Natural killer cell (primary cell): ENCODE results near the gene SLC4A1AP. TPM values are rescaled to one million over a fixed set of nuclear protein-coding genes. Genes with fewer than 3 reads are reported as not detected.

Source experiments
- ATAC-seq, 3 donors: fragments of 150-1000 bp in 2 of 3; fragments of 200-7000 bp in 1 of 3; cut with Tn5 transposase; 1 replicate in 1 of 3; 2 replicates in 2 of 3; pipeline ENCODE4 v1.10.0; 2021; ENCODE audit warnings: mild to moderate bottlenecking in 2 of 3, moderate library complexity in 2 of 3
- DNase-seq, 2 donors: peaks; one replicate each; pipeline versions ENCODE4 v3.0.0 to v3.0.0-alpha.2; 2013 to 2021; ENCODE audit warnings: mixed read lengths in 1 of 2
- H3K27ac ChIP-seq: one replicate; pipeline ENCODE4 v1.5.1; 2013; ENCODE audit warnings: mild to moderate bottlenecking, low read length
- H3K27me3 ChIP-seq: one replicate; pipeline ENCODE4 v1.6.1; 2013; ENCODE audit warnings: low read length; ENCODE audit not compliant: control insufficient read depth, insufficient read depth
- H3K36me3 ChIP-seq: one replicate; pipeline ENCODE4 v1.6.1; 2013; ENCODE audit warnings: low read length; ENCODE audit not compliant: control insufficient read depth, insufficient read depth
- H3K4me1 ChIP-seq: one replicate; pipeline ENCODE4 v1.6.1; 2013; ENCODE audit warnings: low read length; ENCODE audit not compliant: control insufficient read depth, insufficient read depth
- H3K4me3 ChIP-seq: one replicate; pipeline ENCODE4 v1.5.1; 2013; ENCODE audit warnings: low read length
- H3K9me3 ChIP-seq: one replicate; pipeline ENCODE4 v1.6.1; 2013; ENCODE audit warnings: low read length; ENCODE audit not compliant: control insufficient read depth, insufficient read depth
- H3K27ac Mint-ChIP-seq, 2 donors: one replicate each; pipeline ENCODE4 v1.8.0; 2022; ENCODE audit warnings: mild to moderate bottlenecking in 2 of 2, mixed read lengths in 2 of 2, moderate library complexity in 1 of 2
- H3K27me3 Mint-ChIP-seq, 2 donors: one replicate each; pipeline ENCODE4 v1.8.0; 2022; ENCODE audit warnings: low read depth in 2 of 2, mixed read lengths in 2 of 2
- H3K36me3 Mint-ChIP-seq: one replicate; pipeline ENCODE4 v1.8.0; 2022; ENCODE audit warnings: mixed read lengths
- H3K4me1 Mint-ChIP-seq, 2 donors: one replicate each; pipeline ENCODE4 v1.8.0; 2022; ENCODE audit warnings: mixed read lengths in 2 of 2
- H3K4me3 Mint-ChIP-seq: one replicate; pipeline ENCODE4 v1.8.0; 2022; ENCODE audit warnings: mild to moderate bottlenecking, moderate library complexity, mixed read lengths
- H3K9me3 Mint-ChIP-seq, 2 donors: one replicate each; pipeline ENCODE4 v1.8.0; 2022; ENCODE audit warnings: mixed read lengths in 2 of 2
- CTCF ChIP-seq: fragments of 200-600 bp; IDR thresholded peaks from one replicate; pipeline ENCODE4 v1.8.0; 2022; ENCODE audit warnings: antibody characterized with exemption
- WGBS: methylation state at CpG from one replicate; pipeline ENCODE4 v1.1.7; 2013; ENCODE audit warnings: missing lambda C conversion rate; ENCODE audit not compliant: insufficient coverage; 5-methylcytosine and 5-hydroxymethylcytosine counted together
- intact Hi-C: fragments of 100-400 bp; cut with micrococcal nuclease; formaldehyde crosslinking; loops from one replicate; pipeline ENCODE4 v1.14.2; 2022
- total RNA-seq, 4 donors: library from RNA; stranded (reverse); fragments of 120-200 nt in 1 of 4; gene quantifications; one replicate each; pipeline versions ENCODE4 v1.2.3 to v1.2.4, GENCODE V29; 2013 to 2022

Gene SLC4A1AP
- total RNA-seq, 3 donors from 2014 or later (not counting 1 experiment from before 2014, with no cell fraction given) = 22.0 to 26.0 (median 24.8) TPM

DNA sequence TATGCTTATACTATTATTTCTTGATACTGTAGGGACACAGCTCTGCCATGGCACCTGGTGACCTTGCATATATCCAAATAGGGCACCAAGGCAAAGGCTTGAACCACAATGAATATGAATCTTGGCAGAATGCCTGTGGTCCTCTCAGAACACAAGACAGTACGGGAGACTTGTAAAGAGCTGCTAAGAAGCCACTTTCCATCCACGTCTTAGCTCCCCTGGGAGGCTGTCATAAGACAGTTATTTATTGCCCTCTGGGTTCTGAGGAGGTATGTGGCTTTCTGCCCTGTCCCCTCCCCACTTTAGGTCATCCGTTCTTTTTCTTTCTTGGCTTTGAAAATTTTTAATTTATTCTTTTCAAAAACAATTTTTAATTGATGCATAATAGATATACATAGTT is 78.0 kb downstream of the SLC4A1AP start:
- no peaks in the 10 kb centered on the region for H3K4me1 ChIP-seq
- Mint-ChIP-seq H3K4me1 (no peaks in the 10 kb centered on the region), H3K36me3 (no peaks in the 10 kb centered on the region), H3K4me3 (no peak overlapping the region), H3K27me3 (peaks cover 6 to 21% of the 10 kb centered on the region in 2 donors), H3K27ac (no peak overlapping the region), H3K9me3 (no peaks in the 10 kb centered on the region)
- intact Hi-C loops = no loop called here
- H3K27ac ChIP-seq = no peak overlapping the region
- WGBS = 67% methylated on average over 1 of the region's 3 CpGs
- ATAC-seq = no peak
- no peaks in the 10 kb centered on the region for H3K27me3 ChIP-seq
- no peaks in the 10 kb centered on the region for H3K36me3 ChIP-seq
- TF ChIP-seq CTCF = no peak
- H3K9me3 ChIP-seq = no peaks in the 10 kb centered on the region
- no peak overlapping the region for H3K4me3 ChIP-seq
- no peak for DNase-seq

DNA sequence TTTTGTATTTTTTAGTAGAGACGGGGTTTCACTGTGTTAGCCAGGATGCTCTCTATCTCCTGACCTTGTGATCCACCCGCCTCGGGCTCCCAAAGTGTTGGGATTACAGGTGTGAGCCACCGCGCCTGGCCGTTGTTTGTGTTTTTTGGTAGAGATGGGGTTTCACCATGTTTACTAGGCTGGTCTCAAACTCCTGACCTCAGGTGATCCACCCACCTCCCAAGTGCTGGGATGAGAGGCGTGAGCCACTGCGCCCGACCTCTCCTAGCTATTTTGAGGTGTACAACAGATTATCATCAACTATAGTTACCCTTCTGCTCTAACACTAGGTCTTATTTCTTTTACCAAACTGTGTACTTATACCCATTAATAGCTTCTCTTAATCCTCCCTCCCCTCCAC is 78.9 kb downstream of the SLC4A1AP start:
- ATAC-seq = no peak
- no peaks in the 10 kb centered on the region for H3K4me1 Mint-ChIP-seq
- no peak overlapping the region for H3K4me3 Mint-ChIP-seq
- DNase-seq = no peak
- no peaks in the 10 kb centered on the region for H3K9me3 ChIP-seq
- no peaks in the 10 kb centered on the region for H3K36me3 Mint-ChIP-seq
- H3K4me3 ChIP-seq = no peak overlapping the region
- H3K27ac ChIP-seq = no peak overlapping the region
- H3K4me1 ChIP-seq = no peaks in the 10 kb centered on the region
- 93% methylated on average over 6 of the region's 9 CpGs for WGBS
- no peaks in the 10 kb centered on the region for H3K27me3 ChIP-seq
- peaks cover 7 to 23% of the 10 kb centered on the region in 2 donors for H3K27me3 Mint-ChIP-seq
- no peak for TF ChIP-seq CTCF
- H3K9me3 Mint-ChIP-seq = no peaks in the 10 kb centered on the region
- intact Hi-C loops = no loop called here
- H3K27ac Mint-ChIP-seq = no peak overlapping the region
- H3K36me3 ChIP-seq = no peaks in the 10 kb centered on the region

Other genes starting within 250 kb of the SLC4A1AP start
- 100 to 1,000 TPM; 240 to 278 (median 262) TPM for gene NRBP1, start 235.3 kb upstream of the SLC4A1AP start, total RNA-seq
- 1 to 10 TPM; 4.4 to 8.4 (median 5.1) TPM for gene KRTCAP3, start 221.5 kb upstream of the SLC4A1AP start, total RNA-seq
- gene IFT172, start 174.1 kb upstream of the SLC4A1AP start, total RNA-seq = 10 to 100 TPM; 24.8 to 35.7 (median 30.7) TPM
- not detected for gene FNDC4, start 168.7 kb upstream of the SLC4A1AP start, total RNA-seq
- not detected for gene GCKR, start 167.1 kb upstream of the SLC4A1AP start, total RNA-seq
- gene ZNF512, start 80.8 kb upstream of the SLC4A1AP start, total RNA-seq = 10 to 100 TPM; 26.5 to 40.9 (median 30.6) TPM
- gene CCDC121, start 34.9 kb upstream of the SLC4A1AP start, total RNA-seq = under 1 TPM; 0.25 to 0.58 (median 0.42) TPM
- gene GPN1, start 34.8 kb upstream of the SLC4A1AP start, total RNA-seq = 10 to 100 TPM; 31.5 to 36.1 (median 34.9) TPM
- gene SUPT7L, start 275 bp upstream of the SLC4A1AP start, total RNA-seq = 10 to 100 TPM; 52.2 to 53.7 (median 52.8) TPM
- gene MRPL33, start 107.8 kb downstream of the SLC4A1AP start, total RNA-seq = 10 to 100 TPM; 21.5 to 28.5 (median 27.3) TPM
- 10 to 100 TPM; 11.5 to 20.9 (median 12.8) TPM for gene RBKS, start 226.5 kb downstream of the SLC4A1AP start, total RNA-seq
- gene BABAM2, start 226.8 kb downstream of the SLC4A1AP start, total RNA-seq = 10 to 100 TPM; 54.6 to 66.1 (median 59.5) TPM